Nucleus accumbens (tissue), 56 donors: ENCODE data around the gene KLHL42.
"Not testable (repeated sequence)": the region's sequence is repeated elsewhere in the genome, so short reads cannot be mapped to it uniquely, and the experiment has no call there.

Source experiments
- DNase-seq, 56 donors: peaks; one replicate each; lab custom pipeline; 2025; lab: John Stamatoyannopoulos, UW

Gene KLHL42

DNA sequence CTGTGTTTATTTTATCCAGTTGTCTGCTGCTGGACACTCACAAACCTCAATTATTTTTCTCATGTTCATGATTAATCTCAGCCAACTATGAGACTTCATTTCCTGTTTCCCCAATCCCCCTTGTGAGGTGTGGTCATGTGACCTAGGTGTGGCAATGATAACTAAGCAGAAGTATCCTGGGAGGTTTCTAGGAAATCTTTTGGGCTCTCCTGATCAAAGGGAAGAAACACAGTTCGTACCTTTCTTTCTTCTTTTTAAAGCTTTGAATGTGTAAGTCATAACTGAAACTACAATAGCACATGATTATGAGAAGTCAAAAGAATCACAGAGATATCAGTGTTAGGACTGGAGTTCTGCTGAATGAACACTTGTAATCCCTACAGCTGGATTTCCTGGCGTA, 34.4 kb downstream of the KLHL42 start:
- no peak for DNase-seq

DNA sequence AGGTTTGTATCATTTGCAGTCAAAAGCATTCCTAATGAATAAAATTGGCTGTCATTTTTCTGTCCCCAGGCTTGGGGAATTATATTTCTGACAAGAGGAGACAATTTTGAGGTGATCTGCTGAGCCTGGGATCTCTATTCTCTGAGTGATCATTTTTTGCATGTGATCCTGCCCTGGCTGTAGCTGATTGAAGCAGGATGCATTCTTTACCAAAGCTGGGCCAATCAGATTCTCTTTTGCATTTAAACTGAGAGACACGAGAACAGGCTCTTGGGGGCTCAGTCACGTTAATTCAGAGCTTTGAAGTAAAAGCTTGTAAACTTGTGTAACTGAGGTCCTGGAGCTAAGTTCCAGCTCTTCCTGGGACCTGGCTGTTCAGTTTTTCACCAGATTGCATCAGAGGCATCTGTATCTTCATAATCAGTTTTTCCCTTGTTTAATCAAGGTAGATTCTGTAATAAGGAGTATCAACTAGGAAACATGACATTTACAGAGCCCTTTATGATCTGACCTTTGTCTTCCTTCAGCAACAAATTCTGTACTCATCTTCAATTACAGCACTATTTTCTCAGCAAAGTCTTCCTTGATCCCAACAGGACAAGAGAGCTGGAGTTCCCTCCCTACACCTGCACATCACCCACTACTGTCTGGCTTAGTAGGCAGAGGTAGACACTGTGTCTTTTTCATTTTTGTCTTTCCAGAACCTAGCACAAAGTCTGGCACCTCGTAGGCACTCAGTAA, 35.0 kb downstream of the KLHL42 start:
- no peak for DNase-seq

DNA sequence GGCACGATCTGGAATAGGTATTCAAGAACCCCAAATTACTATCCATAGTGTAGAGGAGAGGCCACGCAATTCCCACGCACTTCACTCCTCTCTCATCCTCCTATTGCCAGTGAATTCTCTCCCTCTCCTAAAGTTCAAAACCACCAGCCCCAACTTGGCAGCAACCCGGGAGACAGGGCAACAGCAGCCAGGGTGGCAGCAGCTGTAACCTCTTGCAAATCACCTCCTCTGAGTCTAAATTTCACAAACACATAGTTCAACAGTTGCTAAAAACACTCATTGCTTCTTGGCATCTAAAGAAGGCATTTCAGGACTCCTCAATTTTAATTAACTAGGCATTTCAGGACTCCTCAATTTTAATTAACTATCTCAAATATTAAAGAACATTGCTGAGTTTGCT, 37.7 kb downstream of the KLHL42 start:
- no peak for DNase-seq

DNA sequence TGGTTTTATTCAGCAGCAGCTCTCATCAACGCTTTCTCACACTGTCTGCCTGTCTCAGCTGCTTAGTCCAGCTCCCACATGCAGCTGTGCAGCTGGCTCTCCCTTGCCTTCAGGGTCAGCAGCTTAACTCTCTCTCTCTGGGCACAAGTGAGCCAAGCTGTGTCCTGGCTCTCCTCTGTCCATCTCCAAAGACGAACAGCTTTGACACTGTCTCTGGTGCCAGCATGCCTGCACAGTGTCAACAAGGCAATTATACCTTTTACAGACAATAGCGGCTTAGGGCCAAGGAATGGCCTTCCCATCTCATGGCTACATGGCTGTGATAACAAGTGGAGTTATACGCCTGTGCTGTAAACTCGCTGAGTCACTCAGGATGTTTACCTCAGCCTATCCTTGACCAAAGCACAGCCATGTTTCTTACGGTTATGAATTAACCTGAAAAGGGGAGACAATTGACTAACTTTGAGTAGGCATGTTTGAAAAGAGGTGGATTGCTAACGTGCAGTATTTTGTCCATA, 38.4 kb downstream of the KLHL42 start:
- DNase-seq, result peak in 1 of 56 donors; percentile 6

DNA sequence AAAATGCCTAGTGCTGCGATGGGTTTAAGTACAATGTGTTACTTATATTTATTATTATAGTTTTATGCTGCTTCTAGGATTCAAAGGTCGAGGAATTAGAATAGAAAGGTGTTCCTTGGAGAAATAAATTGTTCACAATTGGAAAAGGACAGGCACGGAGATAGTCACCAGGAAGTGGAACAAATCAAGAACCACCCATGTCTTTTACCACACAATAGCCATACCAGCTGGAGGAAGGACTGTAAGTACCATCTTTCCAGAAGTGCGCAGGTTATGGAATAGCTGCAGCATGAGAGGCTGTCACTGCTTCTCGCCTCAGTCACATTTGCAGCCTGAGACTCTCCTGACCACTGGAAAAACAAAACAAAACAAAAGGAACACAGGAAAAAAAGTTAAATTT, 40.5 kb downstream of the KLHL42 start:
- no peak for DNase-seq

DNA sequence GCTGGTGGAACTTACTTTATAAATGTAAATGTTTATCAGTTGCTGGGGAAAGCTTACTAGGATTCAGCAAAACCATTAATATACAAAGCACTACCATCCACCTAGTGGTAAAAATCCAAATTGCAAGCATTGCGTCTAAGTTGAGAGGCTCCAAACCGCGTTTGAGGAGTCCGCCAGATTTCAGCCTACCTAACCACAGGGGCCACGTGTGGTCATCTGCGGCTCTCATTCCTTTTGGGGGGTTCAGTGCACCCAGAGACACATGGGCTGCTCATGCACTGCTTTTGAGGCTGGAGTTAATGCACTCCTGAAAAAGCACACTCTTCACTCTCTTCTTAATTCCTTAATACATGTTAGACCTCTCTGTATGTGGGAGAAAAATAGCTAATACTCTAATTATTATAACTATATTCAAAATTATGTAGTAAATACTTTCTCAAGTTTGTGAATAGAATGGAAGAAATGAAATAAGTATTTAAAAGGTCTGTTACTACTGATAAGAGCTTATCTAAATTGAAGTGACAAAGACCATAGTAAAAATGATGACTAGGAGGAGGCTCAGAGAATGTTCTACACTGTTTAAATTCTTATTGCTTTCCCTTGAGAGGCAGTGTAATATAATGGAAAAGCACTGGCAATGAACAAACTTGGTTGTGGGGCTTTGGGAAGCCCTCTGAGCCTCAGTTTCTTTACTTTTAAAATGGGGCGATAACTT, 41.4 kb downstream of the KLHL42 start:
- DNase-seq, result peak in 12 of 56 donors; percentile 0 to 18 (median 6)

DNA sequence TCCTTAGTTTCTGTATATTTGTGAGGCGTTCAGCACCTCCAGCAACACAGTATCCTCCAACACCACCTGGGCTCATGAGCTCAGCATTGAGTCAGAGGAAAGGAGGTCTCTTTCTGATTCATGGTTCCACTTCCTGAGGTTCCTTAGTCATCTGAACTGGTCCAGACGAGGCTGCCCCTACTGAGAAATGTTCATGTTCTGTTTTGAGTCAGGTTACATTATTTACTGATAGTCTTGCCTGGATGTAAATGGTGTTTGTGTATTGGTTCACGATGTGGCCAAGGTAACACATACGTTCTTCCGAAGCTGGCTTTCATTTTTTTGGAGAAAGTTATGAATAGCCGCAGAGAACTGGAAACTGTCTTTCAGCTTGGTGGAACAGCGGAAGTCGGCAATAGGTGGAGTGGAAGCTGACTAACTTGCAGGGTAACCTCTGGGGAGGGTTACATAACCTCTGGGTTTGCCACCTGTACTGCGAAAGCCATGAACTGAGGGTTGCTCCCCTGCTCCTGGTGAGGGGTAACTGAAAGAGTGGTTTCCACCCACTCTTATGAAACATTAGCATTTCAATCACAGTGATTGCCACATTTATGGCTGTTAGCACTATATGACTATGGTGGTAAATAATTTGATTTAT, 42.2 kb downstream of the KLHL42 start:
- no peak for DNase-seq

DNA sequence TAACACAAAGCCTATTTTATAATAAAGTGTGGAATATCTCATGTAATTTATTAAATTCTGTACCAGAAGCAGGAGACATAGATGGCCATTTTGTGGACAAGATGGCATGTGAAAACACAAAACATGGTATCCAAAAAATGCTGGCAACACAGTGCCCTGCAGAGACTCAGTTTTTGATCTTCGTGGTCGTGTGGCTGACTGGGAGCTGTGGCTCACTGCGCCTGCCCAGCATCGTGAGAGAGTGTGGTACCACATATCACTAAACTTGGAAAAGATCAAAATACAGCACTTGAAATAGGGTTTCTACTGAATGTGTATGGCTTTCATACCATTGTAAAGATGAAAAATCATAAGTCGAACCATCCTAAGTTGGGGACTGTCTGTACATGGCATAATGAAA, 43.0 kb downstream of the KLHL42 start:
- no peak for DNase-seq

DNA sequence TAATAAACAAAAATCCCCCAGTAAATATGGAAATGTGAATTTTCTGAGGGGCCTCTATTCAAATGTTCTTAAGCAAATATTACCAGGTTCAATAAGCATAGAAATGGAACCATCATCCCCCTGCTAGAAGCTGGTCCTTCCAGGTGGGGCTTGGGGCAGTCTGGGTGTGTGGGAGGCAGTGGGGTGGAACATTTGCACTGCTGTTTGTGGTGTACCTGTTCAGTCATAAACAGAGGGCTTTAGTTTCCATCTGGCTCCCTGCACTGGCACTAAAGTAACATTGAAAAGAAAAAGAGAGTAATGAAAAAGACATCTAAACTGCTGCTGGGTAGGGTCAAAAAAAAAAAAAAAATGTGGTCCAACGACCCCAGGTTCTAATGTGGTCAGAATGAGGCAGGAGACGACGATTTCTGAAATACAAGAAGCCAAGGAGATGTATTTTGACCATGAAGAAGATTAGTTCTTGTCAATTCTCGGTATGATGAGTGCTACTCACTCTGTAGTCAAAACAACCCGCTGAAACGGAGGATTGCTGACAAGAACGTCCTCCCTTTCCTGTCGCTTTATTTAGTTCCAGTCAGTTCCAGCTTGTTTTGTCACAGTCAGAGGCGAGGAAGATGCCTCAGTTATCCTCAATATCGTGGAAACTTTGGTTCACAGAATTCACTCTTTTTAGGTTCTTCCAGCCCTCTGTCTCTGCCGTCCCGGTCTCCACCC, 44.3 kb downstream of the KLHL42 start:
- DNase-seq, result no peak

DNA sequence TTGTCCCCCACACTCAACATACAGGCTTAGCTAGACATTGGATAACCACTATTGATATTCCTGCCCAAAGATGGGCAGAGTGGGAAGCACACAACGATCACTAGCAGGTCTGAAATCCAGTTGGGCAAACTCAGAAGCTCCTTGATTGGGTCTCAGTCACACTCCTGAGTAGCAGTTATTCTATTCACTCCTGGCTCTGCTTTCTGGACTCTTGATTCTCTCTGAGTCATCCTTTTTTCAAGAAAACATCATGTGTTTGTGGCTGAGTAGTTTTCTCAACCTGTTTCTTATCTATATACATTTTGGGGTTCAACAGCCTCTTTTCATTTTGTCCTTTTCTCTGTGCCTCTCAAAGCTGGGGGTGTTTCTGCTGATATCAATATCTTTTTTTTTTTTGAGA, 46.0 kb downstream of the KLHL42 start:
- DNase-seq, result no peak

DNA sequence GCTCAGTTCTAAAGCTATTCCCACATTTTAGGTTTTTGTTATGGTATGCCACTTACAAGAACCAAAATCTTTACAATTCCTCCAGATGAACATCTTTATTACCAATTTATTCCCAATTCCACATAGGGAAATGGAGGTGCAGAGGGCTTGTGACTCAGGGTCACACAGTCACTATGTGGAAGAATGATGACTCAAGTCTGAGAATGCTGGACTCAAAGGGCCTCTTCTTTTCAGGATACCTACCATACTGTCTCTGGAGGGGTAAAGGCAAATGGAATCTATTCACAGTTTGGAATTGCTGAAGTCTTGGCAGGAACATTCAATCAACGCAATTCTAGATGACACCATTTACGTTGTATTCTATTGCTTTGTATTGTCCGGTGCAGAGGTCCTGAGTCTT, 48.2 kb downstream of the KLHL42 start:
- no peak for DNase-seq

DNA sequence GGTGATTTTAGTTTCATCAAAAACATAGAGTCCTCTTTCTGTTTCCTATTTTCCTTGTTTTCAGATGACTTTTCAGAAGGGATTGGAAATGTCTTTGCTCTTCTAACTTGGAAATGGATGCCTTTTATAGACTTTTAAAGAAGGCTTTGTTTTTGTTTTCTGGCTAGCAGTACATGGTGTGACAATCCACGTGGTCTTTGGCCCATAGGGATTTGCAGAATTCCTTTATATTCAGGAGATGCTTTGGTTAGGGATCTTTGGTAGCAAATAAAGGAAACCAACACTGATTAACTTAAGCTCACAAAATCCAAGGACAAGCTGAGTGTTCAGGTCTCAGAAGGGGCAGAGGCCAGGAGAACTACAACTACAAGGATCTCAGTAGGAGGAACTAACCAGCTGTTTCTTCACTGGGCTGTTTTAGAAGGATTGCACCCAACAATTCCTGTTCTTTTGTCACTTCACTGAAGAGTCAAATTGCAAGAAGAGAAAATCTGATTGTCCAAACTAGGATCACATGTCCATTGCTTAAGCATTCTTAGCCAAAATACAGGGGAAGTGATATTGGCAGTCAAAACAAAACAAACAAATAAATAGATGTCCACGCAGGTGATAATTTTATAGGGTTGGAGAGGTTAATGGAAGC, 58.6 kb downstream of the KLHL42 start:
- no peak for DNase-seq

DNA sequence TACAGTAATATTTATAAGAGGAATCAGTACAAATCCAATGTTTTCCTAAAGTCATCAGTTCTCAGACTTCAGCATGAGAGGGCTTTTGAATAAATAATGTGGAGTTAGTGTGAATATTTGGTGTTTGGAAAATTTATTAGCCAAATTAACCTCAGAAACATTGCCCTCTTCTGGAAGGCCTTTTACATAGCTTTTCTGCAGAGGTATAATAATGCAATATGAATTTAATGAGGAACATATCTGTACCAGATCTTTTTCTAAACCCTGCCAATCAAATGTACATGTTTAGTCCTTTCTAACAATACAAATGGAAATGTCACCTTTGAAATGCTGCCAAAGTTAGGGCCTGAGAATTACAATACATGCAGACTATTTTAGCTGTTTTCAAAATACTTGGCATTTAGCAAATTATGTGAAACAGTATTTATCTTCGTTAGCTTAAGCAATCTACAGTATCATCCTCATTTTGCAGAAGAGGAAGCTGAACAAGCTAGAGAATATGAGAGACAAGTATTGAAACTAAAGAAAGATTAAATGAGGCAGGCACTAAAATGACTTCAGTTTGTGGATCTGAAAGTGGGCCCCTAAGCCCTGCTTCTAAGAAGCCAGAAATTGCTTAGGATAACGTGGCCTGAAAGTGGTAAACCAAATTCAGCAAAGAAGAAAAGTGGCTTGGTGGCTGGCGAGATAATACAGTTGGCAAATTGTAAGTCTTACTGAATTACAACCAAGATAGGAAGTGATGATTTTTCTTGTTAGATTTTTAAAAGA, 60.4 kb downstream of the KLHL42 start:
- DNase-seq, result no peak

DNA sequence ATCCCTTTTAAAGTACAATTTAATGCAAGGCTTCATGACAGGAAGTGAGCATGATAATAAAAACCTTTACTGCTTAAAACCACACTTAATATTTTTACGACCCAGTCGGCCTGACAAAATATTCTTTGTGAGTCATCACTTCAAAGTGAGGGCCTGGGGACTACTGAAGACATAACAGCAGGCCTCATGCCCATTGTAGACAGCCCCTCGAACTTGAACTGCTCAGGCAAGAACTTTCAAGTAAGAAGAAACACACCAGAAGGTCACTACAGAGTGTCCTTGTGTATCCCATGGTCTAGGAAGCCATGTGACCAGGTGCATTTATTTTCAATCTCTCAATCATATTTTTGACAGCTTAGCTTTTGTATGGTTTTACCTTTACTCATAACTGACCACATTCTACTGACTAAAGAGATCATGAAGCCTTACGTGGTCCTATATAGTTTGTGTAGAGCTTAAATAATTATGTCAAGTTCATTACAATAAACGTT, 61.4 kb downstream of the KLHL42 start:
- DNase-seq, result no peak

DNA sequence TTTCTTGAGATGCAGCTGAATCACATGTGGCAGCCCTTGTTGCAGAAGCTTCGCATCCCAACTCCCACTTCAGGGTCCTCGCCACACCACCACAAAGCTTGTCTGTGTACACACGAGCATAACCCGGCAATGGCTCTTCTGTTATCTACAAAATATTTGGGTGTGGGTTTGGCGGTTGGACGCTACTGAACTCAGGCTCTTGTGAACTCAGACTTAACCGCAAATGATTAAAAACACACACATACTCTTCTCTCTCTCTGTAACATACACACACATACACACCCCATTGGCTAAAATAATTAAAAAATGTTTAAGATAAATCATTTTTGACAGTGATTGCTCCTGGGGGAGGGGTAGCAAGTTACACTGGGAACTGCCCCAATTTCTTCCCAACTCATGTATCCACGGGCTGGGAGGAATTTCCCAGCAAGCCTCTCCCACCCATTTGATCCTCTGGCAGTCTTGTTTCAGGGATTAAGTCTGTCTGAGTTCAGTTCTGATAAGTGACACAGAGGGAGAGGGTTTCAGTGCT, 63.7 kb downstream of the KLHL42 start:
- no peak for DNase-seq

DNA sequence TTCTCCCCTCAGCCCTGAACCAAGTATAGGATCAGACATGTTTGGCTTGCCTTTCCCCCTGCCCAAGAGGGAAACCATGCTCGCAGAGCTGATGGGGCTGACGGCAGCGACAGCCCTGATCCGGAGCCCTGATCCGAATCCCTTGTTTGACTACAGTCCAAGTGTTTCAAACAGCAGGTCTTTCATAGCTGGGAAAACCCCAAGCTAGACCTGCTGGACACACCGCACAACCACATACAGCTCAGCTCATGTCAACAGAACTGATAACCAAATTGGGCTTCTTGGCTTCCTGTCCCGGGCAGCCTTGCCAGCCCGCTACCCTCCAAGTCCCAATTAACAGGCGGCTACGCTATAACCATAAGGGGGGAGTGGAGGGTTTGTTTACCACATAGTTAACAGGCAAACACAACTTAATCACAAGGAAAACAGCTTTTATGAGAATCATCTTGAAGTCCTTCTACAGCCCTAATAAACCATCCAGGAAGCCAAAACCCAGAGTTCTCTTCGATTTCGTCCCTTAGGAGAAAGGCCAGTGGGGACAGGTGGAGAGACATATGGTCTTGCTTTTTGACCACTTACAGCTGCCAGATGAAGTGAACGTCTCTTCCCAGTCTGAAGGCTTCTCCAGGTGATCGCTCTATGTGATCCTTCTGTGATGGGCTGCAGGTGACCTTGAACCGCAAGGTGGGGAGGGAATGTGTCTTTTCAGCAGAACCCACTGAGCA, 64.5 kb downstream of the KLHL42 start:
- DNase-seq, result no peak

DNA sequence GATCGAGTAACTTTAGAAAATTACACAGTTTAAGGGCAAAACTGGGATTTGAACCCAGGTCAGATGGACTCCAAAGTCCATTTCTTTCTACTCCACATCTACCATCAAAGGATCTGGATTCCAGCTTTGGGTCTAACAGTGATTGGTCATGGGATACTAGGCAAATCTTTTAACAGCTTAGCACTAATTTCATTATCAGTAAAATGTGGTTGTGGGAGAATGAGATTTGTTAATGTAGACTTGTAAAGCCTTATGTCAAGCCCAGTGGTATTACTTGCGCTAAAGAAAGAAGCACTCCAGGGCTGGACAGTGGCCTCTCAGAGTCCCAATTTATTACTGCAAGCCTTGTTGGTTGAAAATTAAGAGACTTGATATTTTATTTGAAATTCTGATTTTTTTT, 65.2 kb downstream of the KLHL42 start:
- no peak for DNase-seq

DNA sequence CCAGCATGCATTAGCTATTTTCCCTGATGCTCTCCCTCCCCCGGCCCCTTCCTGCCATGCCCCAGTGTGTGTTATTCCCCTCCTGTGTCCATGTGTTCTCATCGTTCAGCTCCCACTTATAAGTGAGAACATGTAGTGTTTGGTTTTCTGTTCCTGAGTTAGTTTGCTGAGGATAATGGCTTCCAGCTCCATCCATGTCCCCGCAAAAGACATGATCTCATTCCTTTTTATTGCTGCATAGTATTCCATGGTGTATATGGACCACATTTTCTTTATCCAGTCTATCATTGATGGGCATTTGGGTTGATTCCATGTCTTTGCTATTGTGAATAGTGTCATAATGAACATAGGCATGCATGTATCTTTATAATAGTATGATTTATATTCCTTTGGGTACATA, 65.7 kb downstream of the KLHL42 start:
- DNase-seq, result not testable (repeated sequence)
